GM23338 (cell line): ENCODE data around the gene CEP57.

Experiments used
- CREB1 ChIP-seq: fragments of 250-450 bp; sonication (Bioruptor Pico); IDR thresholded peaks from 2 replicates; pipeline ENCODE4 v1.5.0; 2020; ENCODE audit warnings: low read depth, mild to moderate bottlenecking, moderate library complexity
- EZH2 ChIP-seq: fragments of 200-600 bp; sonication (generic); IDR thresholded peaks from one replicate; pipeline ENCODE4 v1.8.0; 2017; ENCODE audit warnings: antibody characterized with exemption, mild to moderate bottlenecking, low read depth; ENCODE audit not compliant: unreplicated experiment
- EZH2phosphoT487 ChIP-seq: fragments of 200-600 bp; sonication (generic); IDR thresholded peaks from one replicate; pipeline ENCODE4 v1.8.1; 2018; ENCODE audit warnings: antibody characterized with exemption; ENCODE audit not compliant: unreplicated experiment
- JUNB ChIP-seq: IDR thresholded peaks from one replicate; pipeline ENCODE4 v1.6.1; 2016; ENCODE audit warnings: antibody characterized with exemption; ENCODE audit not compliant: unreplicated experiment
- NANOG ChIP-seq: IDR thresholded peaks from 2 replicates; pipeline ENCODE4 v1.6.1; 2016; ENCODE audit warnings: antibody characterized with exemption, borderline replicate concordance
- POLR2AphosphoS5 ChIP-seq: IDR thresholded peaks from 2 replicates; pipeline ENCODE4 v1.6.1; 2016; ENCODE audit warnings: antibody characterized with exemption, low read depth
- STAT1 ChIP-seq: IDR thresholded peaks from one replicate; pipeline ENCODE4 v1.6.1; 2016; ENCODE audit warnings: antibody characterized with exemption; ENCODE audit not compliant: unreplicated experiment
- ZNF114 ChIP-seq: fragments of 250-450 bp; sonication (Bioruptor Pico); IDR thresholded peaks from 2 replicates; pipeline ENCODE4 v1.5.0; 2020; ENCODE audit warnings: mild to moderate bottlenecking, moderate library complexity
- ZNF331 ChIP-seq: fragments of 250-450 bp; sonication (Bioruptor Pico); IDR thresholded peaks from 2 replicates; pipeline ENCODE4 v1.5.0; 2020; ENCODE audit warnings: low read depth, mild to moderate bottlenecking, moderate library complexity
- TF ChIP-seq, protein P1 (sequence below), 2 experiments: fragments of 200-600 bp in 1 of 2; sonication (generic) in 1 of 2; conservative IDR thresholded peaks; 2 replicates each; pipeline versions ENCODE4 v1.5.1 to v1.6.1; 2016 to 2017; ENCODE audit warnings: antibody characterized with exemption in 2 of 2, low read depth in 2 of 2, mild to moderate bottlenecking in 2 of 2, moderate library complexity in 1 of 2
- TF ChIP-seq, protein P2 (sequence below): IDR thresholded peaks from one replicate; pipeline ENCODE4 v1.6.1; 2018; ENCODE audit warnings: antibody characterized with exemption; ENCODE audit not compliant: unreplicated experiment
- TF ChIP-seq, protein P3 (sequence below): IDR thresholded peaks from 2 replicates; pipeline ENCODE4 v1.6.1; 2016; ENCODE audit warnings: antibody characterized with exemption
- TF ChIP-seq, protein P4 (sequence below): fragments of 250-450 bp; sonication (Bioruptor Pico); IDR thresholded peaks from 2 replicates; pipeline ENCODE4 v1.5.0; 2020; ENCODE audit warnings: mild to moderate bottlenecking, moderate library complexity

DNA sequence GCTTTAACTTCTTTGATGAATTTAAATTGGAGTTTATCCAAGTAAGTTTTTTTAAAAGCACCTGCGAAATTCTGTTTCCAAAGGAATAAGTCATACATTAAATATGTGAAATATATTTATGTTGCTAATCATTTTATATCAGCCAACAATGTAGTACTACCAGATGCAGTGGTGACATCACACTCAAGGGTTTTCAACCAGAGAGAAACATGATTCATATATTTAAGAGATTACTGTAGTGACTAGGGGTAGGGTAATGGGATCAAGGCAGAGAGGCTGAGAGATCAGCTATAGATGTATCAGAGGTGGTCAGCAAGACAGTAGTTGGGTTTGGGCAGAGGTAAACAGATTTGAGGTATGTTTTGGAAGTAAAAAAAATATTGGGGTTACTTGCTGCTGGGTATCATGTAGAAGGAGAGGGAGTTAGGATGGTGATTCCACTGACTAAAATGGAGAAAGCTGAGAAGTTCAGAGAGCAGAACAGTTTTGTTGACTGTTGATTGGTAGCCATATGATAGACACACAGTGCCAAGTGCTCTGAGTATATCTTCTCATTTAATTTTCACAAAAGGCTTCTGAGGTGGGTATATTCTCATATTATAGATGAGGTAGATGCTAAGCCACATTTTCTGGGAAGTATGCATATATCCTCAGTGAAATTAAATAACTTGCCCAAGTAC lies 39.4 kb downstream of the CEP57 start:
- TF ChIP-seq, protein P1, sequence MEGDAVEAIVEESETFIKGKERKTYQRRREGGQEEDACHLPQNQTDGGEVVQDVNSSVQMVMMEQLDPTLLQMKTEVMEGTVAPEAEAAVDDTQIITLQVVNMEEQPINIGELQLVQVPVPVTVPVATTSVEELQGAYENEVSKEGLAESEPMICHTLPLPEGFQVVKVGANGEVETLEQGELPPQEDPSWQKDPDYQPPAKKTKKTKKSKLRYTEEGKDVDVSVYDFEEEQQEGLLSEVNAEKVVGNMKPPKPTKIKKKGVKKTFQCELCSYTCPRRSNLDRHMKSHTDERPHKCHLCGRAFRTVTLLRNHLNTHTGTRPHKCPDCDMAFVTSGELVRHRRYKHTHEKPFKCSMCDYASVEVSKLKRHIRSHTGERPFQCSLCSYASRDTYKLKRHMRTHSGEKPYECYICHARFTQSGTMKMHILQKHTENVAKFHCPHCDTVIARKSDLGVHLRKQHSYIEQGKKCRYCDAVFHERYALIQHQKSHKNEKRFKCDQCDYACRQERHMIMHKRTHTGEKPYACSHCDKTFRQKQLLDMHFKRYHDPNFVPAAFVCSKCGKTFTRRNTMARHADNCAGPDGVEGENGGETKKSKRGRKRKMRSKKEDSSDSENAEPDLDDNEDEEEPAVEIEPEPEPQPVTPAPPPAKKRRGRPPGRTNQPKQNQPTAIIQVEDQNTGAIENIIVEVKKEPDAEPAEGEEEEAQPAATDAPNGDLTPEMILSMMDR (conservative IDR thresholded peaks at IDR 0.05; ENCODE audit: low read depth in 2 of 2), result no peak
- no peak for TF ChIP-seq EZH2
- no peak for TF ChIP-seq EZH2phosphoT487
- TF ChIP-seq, protein P2, sequence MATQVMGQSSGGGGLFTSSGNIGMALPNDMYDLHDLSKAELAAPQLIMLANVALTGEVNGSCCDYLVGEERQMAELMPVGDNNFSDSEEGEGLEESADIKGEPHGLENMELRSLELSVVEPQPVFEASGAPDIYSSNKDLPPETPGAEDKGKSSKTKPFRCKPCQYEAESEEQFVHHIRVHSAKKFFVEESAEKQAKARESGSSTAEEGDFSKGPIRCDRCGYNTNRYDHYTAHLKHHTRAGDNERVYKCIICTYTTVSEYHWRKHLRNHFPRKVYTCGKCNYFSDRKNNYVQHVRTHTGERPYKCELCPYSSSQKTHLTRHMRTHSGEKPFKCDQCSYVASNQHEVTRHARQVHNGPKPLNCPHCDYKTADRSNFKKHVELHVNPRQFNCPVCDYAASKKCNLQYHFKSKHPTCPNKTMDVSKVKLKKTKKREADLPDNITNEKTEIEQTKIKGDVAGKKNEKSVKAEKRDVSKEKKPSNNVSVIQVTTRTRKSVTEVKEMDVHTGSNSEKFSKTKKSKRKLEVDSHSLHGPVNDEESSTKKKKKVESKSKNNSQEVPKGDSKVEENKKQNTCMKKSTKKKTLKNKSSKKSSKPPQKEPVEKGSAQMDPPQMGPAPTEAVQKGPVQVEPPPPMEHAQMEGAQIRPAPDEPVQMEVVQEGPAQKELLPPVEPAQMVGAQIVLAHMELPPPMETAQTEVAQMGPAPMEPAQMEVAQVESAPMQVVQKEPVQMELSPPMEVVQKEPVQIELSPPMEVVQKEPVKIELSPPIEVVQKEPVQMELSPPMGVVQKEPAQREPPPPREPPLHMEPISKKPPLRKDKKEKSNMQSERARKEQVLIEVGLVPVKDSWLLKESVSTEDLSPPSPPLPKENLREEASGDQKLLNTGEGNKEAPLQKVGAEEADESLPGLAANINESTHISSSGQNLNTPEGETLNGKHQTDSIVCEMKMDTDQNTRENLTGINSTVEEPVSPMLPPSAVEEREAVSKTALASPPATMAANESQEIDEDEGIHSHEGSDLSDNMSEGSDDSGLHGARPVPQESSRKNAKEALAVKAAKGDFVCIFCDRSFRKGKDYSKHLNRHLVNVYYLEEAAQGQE, result no peak
- TF ChIP-seq, protein P3, sequence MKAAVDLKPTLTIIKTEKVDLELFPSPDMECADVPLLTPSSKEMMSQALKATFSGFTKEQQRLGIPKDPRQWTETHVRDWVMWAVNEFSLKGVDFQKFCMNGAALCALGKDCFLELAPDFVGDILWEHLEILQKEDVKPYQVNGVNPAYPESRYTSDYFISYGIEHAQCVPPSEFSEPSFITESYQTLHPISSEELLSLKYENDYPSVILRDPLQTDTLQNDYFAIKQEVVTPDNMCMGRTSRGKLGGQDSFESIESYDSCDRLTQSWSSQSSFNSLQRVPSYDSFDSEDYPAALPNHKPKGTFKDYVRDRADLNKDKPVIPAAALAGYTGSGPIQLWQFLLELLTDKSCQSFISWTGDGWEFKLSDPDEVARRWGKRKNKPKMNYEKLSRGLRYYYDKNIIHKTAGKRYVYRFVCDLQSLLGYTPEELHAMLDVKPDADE, result no peak
- TF ChIP-seq POLR2AphosphoS5, result no peak
- TF ChIP-seq STAT1, result no peak
- TF ChIP-seq CREB1 (CRISPR knock-in tag), result no peak
- TF ChIP-seq ZNF114 (CRISPR knock-in tag), result no peak
- no peak for TF ChIP-seq JUNB
- no peak for TF ChIP-seq NANOG
- TF ChIP-seq, protein P4, sequence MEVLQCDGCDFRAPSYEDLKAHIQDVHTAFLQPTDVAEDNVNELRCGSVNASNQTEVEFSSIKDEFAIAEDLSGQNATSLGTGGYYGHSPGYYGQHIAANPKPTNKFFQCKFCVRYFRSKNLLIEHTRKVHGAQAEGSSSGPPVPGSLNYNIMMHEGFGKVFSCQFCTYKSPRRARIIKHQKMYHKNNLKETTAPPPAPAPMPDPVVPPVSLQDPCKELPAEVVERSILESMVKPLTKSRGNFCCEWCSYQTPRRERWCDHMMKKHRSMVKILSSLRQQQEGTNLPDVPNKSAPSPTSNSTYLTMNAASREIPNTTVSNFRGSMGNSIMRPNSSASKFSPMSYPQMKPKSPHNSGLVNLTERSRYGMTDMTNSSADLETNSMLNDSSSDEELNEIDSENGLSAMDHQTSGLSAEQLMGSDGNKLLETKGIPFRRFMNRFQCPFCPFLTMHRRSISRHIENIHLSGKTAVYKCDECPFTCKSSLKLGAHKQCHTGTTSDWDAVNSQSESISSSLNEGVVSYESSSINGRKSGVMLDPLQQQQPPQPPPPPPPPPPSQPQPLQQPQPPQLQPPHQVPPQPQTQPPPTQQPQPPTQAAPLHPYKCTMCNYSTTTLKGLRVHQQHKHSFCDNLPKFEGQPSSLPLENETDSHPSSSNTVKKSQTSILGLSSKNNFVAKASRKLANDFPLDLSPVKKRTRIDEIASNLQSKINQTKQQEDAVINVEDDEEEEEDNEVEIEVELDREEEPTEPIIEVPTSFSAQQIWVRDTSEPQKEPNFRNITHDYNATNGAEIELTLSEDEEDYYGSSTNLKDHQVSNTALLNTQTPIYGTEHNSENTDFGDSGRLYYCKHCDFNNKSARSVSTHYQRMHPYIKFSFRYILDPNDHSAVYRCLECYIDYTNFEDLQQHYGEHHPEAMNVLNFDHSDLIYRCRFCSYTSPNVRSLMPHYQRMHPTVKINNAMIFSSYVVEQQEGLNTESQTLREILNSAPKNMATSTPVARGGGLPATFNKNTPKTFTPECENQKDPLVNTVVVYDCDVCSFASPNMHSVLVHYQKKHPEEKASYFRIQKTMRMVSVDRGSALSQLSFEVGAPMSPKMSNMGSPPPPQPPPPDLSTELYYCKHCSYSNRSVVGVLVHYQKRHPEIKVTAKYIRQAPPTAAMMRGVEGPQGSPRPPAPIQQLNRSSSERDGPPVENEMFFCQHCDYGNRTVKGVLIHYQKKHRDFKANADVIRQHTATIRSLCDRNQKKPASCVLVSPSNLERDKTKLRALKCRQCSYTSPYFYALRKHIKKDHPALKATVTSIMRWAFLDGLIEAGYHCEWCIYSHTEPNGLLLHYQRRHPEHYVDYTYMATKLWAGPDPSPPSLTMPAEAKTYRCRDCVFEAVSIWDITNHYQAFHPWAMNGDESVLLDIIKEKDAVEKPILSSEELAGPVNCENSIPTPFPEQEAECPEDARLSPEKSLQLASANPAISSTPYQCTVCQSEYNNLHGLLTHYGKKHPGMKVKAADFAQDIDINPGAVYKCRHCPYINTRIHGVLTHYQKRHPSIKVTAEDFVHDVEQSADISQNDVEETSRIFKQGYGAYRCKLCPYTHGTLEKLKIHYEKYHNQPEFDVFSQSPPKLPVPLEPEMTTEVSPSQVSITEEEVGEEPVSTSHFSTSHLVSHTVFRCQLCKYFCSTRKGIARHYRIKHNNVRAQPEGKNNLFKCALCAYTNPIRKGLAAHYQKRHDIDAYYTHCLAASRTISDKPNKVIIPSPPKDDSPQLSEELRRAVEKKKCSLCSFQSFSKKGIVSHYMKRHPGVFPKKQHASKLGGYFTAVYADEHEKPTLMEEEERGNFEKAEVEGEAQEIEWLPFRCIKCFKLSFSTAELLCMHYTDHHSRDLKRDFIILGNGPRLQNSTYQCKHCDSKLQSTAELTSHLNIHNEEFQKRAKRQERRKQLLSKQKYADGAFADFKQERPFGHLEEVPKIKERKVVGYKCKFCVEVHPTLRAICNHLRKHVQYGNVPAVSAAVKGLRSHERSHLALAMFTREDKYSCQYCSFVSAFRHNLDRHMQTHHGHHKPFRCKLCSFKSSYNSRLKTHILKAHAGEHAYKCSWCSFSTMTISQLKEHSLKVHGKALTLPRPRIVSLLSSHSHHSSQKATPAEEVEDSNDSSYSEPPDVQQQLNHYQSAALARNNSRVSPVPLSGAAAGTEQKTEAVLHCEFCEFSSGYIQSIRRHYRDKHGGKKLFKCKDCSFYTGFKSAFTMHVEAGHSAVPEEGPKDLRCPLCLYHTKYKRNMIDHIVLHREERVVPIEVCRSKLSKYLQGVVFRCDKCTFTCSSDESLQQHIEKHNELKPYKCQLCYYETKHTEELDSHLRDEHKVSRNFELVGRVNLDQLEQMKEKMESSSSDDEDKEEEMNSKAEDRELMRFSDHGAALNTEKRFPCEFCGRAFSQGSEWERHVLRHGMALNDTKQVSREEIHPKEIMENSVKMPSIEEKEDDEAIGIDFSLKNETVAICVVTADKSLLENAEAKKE (CRISPR knock-in tag), result no peak
- TF ChIP-seq ZNF331, result no peak
